DND-41 (cell line): ENCODE results near the gene SURF6.

Source experiments
- ATAC-seq: fragments of 200-7000 bp; cut with Tn5 transposase; 3 replicates; pipeline ENCODE4 v1.9.1; 2021; ENCODE audit warnings: low read depth; ENCODE audit not compliant: insufficient read depth
- DNase-seq: peaks from one replicate; pipeline ENCODE4 v3.0.0-alpha.2; 2020
- H2AFZ ChIP-seq: 2 replicates; pipeline ENCODE4 v1.6.0; 2012; ENCODE audit warnings: low read depth, low read length
- H3K27ac ChIP-seq: 2 replicates; pipeline ENCODE4 v1.5.1; 2012; ENCODE audit warnings: low read length, inconsistent platforms
- H3K27me3 ChIP-seq: fragments of 200-600 bp; sonication (generic); 2 replicates; pipeline ENCODE4 v1.6.0; 2012; ENCODE audit warnings: low read length, mild to moderate bottlenecking, inconsistent platforms; ENCODE audit not compliant: insufficient read depth, poor library complexity
- H3K36me3 ChIP-seq: 2 replicates; pipeline ENCODE4 v1.5.1; 2012; ENCODE audit warnings: low read length, inconsistent platforms; ENCODE audit not compliant: insufficient read depth
- H3K4me1 ChIP-seq: 2 replicates; pipeline ENCODE4 v1.5.1; 2012; ENCODE audit warnings: mild to moderate bottlenecking, low read length; ENCODE audit not compliant: insufficient read depth
- H3K4me2 ChIP-seq: 2 replicates; pipeline ENCODE4 v1.6.0; 2012; ENCODE audit warnings: mild to moderate bottlenecking, moderate library complexity, low read length, inconsistent platforms; ENCODE audit not compliant: insufficient read depth
- H3K4me3 ChIP-seq, 2 experiments: fragments of 200-600 bp in 1 of 2; shearing (Covaris generic) in 1 of 2; 2 replicates each; pipeline ENCODE4 v1.5.1; 2012 to 2016; ENCODE audit warnings: inconsistent platforms in 2 of 2, low read length in 2 of 2, mild to moderate bottlenecking in 2 of 2, low read depth in 1 of 2, moderate library complexity in 1 of 2
- H3K79me2 ChIP-seq: 2 replicates; pipeline ENCODE4 v1.6.0; 2012; ENCODE audit warnings: low read length, inconsistent platforms; ENCODE audit not compliant: insufficient read depth
- H3K9ac ChIP-seq: 2 replicates; pipeline ENCODE4 v1.6.0; 2012; ENCODE audit warnings: low read depth, mild to moderate bottlenecking, inconsistent platforms, low read length, moderate library complexity
- H3K9me3 ChIP-seq: 2 replicates; pipeline ENCODE4 v1.5.1; 2012; ENCODE audit warnings: low read length, moderate library complexity, mild to moderate bottlenecking, inconsistent platforms; ENCODE audit not compliant: insufficient read depth, severe bottlenecking
- H4K20me1 ChIP-seq: 2 replicates; pipeline ENCODE4 v1.6.0; 2012; ENCODE audit warnings: low read length; ENCODE audit not compliant: insufficient read depth
- EZH2 ChIP-seq: IDR thresholded peaks from 3 replicates; pipeline ENCODE4 v1.6.1; 2012; ENCODE audit warnings: borderline replicate concordance, low read depth, mild to moderate bottlenecking, moderate library complexity, low read length, inconsistent platforms; ENCODE audit not compliant: severe bottlenecking
- TF ChIP-seq, protein P1 (sequence below): IDR thresholded peaks from 2 replicates; pipeline ENCODE4 v1.5.1; 2012; ENCODE audit warnings: borderline replicate concordance, low read length, moderate library complexity, mild to moderate bottlenecking; ENCODE audit not compliant: poor library complexity, severe bottlenecking; ENCODE audit errors: extremely low read depth

SURF6 gene

GRCh38 chr9:133306242-133307204, 29.5 kb downstream of the SURF6 start:
- Histone ChIP-seq H3K4me2 (no peak overlapping the region), H3K79me2 (no peaks in the 10 kb centered on the region), H3K27me3 (no peaks in the 10 kb centered on the region), H3K9me3 (no peaks in the 10 kb centered on the region), H3K4me3 (no peak overlapping the region), H3K36me3 (no peaks in the 10 kb centered on the region), H3K9ac (no peak overlapping the region), H3K4me1 (no peaks in the 10 kb centered on the region), H2AFZ (no peak overlapping the region), H4K20me1 (no peaks in the 10 kb centered on the region), H3K27ac (no peak overlapping the region)
- DNase-seq (no peak), ATAC-seq (no peak)
- TF ChIP-seq EZH2: no peak
- TF ChIP-seq, protein P1, sequence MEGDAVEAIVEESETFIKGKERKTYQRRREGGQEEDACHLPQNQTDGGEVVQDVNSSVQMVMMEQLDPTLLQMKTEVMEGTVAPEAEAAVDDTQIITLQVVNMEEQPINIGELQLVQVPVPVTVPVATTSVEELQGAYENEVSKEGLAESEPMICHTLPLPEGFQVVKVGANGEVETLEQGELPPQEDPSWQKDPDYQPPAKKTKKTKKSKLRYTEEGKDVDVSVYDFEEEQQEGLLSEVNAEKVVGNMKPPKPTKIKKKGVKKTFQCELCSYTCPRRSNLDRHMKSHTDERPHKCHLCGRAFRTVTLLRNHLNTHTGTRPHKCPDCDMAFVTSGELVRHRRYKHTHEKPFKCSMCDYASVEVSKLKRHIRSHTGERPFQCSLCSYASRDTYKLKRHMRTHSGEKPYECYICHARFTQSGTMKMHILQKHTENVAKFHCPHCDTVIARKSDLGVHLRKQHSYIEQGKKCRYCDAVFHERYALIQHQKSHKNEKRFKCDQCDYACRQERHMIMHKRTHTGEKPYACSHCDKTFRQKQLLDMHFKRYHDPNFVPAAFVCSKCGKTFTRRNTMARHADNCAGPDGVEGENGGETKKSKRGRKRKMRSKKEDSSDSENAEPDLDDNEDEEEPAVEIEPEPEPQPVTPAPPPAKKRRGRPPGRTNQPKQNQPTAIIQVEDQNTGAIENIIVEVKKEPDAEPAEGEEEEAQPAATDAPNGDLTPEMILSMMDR: no peak

DNA sequence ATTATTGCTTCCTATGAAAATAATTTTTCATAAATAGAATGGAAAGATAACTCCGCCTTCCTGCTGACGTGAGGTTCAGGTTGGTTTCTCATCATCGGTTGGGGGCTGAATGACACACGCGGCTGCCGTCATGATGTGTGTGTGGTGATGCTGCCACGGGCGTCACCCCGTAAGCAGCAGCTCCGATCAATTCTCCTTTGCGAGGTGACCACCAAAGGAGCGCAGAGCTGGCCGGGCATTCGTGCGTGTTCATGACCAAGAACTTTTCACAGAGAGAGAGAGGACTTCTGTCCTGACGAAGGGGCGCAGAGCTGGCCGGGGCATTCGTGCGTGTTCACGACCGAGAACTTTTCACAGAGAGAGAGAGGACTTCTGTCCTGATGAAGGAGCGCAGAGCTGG, 30.3 kb downstream of the SURF6 start:
- Histone ChIP-seq H3K27ac (no peak overlapping the region), H2AFZ (no peak overlapping the region), H3K27me3 (no peaks in the 10 kb centered on the region), H3K4me1 (no peaks in the 10 kb centered on the region), H3K4me2 (no peak overlapping the region), H3K9ac (no peak overlapping the region), H3K36me3 (no peaks in the 10 kb centered on the region), H3K9me3 (no peaks in the 10 kb centered on the region), H3K79me2 (no peaks in the 10 kb centered on the region), H3K4me3 (no peak overlapping the region), H4K20me1 (no peaks in the 10 kb centered on the region)
- TF ChIP-seq, protein P1: no peak
- TF ChIP-seq EZH2: no peak
- no peak for DNase-seq
- no peak for ATAC-seq

DNA sequence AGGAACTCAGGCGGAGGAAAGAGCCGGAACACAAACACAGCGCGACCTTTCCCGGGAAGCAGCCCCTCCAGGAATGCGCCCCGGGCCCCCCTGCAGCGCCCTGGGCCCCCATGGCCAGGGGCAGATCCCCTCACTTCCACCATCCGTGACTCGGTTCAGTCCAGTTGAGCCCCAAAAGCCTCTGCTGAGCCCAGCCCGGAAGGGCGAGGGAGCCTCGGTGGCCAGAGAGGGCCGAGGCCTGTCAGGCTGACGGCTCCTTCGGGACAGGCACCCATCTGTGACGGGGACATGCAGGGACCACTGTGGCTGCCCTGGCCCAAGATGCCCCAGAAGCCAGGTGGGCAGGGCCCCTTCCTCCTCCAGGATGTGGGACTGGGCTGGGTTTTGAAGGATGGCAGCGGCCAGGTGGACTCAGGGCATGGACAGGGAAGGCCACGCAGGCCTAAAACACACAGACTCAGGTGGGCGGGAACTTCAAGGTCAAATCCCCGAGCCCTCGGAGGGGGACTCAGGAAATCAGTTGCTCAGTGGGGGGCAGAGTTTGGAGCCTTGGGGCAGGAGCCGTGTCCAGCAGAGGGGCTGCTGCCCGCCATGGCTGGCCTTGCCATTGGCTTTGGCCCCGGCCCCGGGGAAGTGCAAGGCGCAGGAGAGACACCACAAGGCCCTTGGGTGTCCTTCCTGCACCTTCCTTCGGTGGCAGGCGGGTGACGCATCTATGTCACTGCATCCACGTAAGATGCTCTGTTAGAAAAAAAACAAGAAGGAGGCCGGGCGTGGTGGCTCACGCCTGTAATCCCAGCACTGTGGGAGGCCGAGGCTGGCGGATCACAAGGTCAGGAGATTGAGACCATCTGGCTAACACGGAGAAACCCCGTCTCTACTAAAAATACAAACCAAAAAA, 31.3 kb downstream of the SURF6 start:
- no peak for ATAC-seq
- Histone ChIP-seq H3K27ac (no peak overlapping the region), H3K4me2 (no peak overlapping the region), H3K79me2 (no peaks in the 10 kb centered on the region), H3K4me1 (no peaks in the 10 kb centered on the region), H3K4me3 (no peak overlapping the region), H3K27me3 (no peaks in the 10 kb centered on the region), H3K9me3 (no peaks in the 10 kb centered on the region), H3K36me3 (no peaks in the 10 kb centered on the region), H2AFZ (no peak overlapping the region), H3K9ac (no peak overlapping the region), H4K20me1 (no peaks in the 10 kb centered on the region)
- DNase-seq: no peak
- TF ChIP-seq, protein P1: no peak
- no peak for TF ChIP-seq EZH2
